Duodenal mucosa (tissue), 2 donors: ENCODE data around the gene PDGFD.

Experiments
- H3K27ac ChIP-seq: one replicate; pipeline ENCODE4 v1.7.0; 2013; ENCODE audit warnings: low read depth, low read length
- H3K27me3 ChIP-seq, 2 donors: one replicate each; pipeline ENCODE4 v1.7.0; 2013; ENCODE audit warnings: low read length in 2 of 2, control low read depth in 1 of 2; ENCODE audit not compliant: insufficient read depth in 2 of 2, control insufficient read depth in 1 of 2
- H3K36me3 ChIP-seq, 2 donors: one replicate each; pipeline ENCODE4 v1.7.0; 2013; ENCODE audit warnings: low read length in 2 of 2, control low read depth in 1 of 2; ENCODE audit not compliant: insufficient read depth in 2 of 2, control insufficient read depth in 1 of 2
- H3K4me1 ChIP-seq, 2 donors: one replicate each; pipeline ENCODE4 v1.7.0; 2013; ENCODE audit warnings: low read length in 2 of 2, control low read depth in 1 of 2; ENCODE audit not compliant: insufficient read depth in 2 of 2, control insufficient read depth in 1 of 2
- H3K4me3 ChIP-seq, 2 donors: one replicate each; pipeline ENCODE4 v1.7.0; 2013; ENCODE audit warnings: low read length in 2 of 2, low read depth in 1 of 2
- H3K9ac ChIP-seq, 2 donors: one replicate each; pipeline ENCODE4 v1.7.0; 2013; ENCODE audit warnings: low read length in 2 of 2, low read depth in 1 of 2
- H3K9me3 ChIP-seq, 2 donors: one replicate each; pipeline ENCODE4 v1.7.0; 2013; ENCODE audit warnings: low read length in 2 of 2, control low read depth in 1 of 2; ENCODE audit not compliant: control insufficient read depth in 1 of 2

The PDGFD gene

GRCh38 chr11:103947546-103947919, 216.4 kb downstream of the PDGFD start:
- Histone ChIP-seq H3K27ac (no peak overlapping the region), H3K36me3 (no peaks in the 10 kb centered on the region)

GRCh38 chr11:103946793-103947545, 217.0 kb downstream of the PDGFD start:
- no peaks in the 10 kb centered on the region for H3K9me3 ChIP-seq
- no peak overlapping the region for H3K27ac ChIP-seq
- no peak overlapping the region for H3K9ac ChIP-seq
- H3K4me1 ChIP-seq = no peaks in the 10 kb centered on the region
- H3K27me3 ChIP-seq = no peaks in the 10 kb centered on the region
- no peaks in the 10 kb centered on the region for H3K36me3 ChIP-seq
- no peak overlapping the region for H3K4me3 ChIP-seq

More at GRCh38 chr11:103947546-103947919, 216.4 kb downstream of the PDGFD start:
- H3K4me1 ChIP-seq = no peaks in the 10 kb centered on the region
- no peak overlapping the region for H3K4me3 ChIP-seq
- no peaks in the 10 kb centered on the region for H3K9me3 ChIP-seq
- H3K27me3 ChIP-seq = no peaks in the 10 kb centered on the region
- no peak overlapping the region for H3K9ac ChIP-seq

- Histone ChIP-seq H3K9me3 (no peaks in the 10 kb centered on the region), H3K36me3 (no peaks in the 10 kb centered on the region), H3K9ac (no peak overlapping the region), H3K27ac (no peak overlapping the region), H3K4me1 (no peaks in the 10 kb centered on the region), H3K27me3 (no peaks in the 10 kb centered on the region), H3K4me3 (no peak overlapping the region)
Observed at GRCh38 chr11:103944251-103944940, 219.6 kb downstream of the PDGFD start.

- H3K4me3 ChIP-seq = no peak overlapping the region
- no peak overlapping the region for H3K27ac ChIP-seq
- no peak overlapping the region for H3K9ac ChIP-seq
- no peaks in the 10 kb centered on the region for H3K27me3 ChIP-seq
- H3K36me3 ChIP-seq = no peaks in the 10 kb centered on the region
- H3K9me3 ChIP-seq = no peaks in the 10 kb centered on the region
- no peaks in the 10 kb centered on the region for H3K4me1 ChIP-seq
Observed at GRCh38 chr11:103942646-103943045, 221.3 kb downstream of the PDGFD start.

GRCh38 chr11:103940551-103940950, 223.4 kb downstream of the PDGFD start:
- no peaks in the 10 kb centered on the region for H3K36me3 ChIP-seq

GRCh38 chr11:103939694-103940093, 224.3 kb downstream of the PDGFD start:
- Histone ChIP-seq H3K36me3 (no peaks in the 10 kb centered on the region), H3K9me3 (no peaks in the 10 kb centered on the region), H3K4me1 (no peaks in the 10 kb centered on the region), H3K4me3 (no peak overlapping the region), H3K9ac (no peak overlapping the region), H3K27ac (no peak overlapping the region), H3K27me3 (no peaks in the 10 kb centered on the region)

More at GRCh38 chr11:103940551-103940950, 223.4 kb downstream of the PDGFD start:
- Histone ChIP-seq H3K9ac (no peak overlapping the region), H3K4me1 (no peaks in the 10 kb centered on the region), H3K4me3 (no peak overlapping the region), H3K9me3 (no peaks in the 10 kb centered on the region), H3K27ac (no peak overlapping the region), H3K27me3 (no peaks in the 10 kb centered on the region)

- H3K36me3 ChIP-seq = no peaks in the 10 kb centered on the region
- H3K4me1 ChIP-seq = no peaks in the 10 kb centered on the region
- no peak overlapping the region for H3K9ac ChIP-seq
- no peak overlapping the region for H3K27ac ChIP-seq
- H3K27me3 ChIP-seq = no peaks in the 10 kb centered on the region
- no peaks in the 10 kb centered on the region for H3K9me3 ChIP-seq
- no peak overlapping the region for H3K4me3 ChIP-seq
Observed at GRCh38 chr11:103936059-103936458, 227.9 kb downstream of the PDGFD start.

GRCh38 chr11:103935219-103935618, 228.7 kb downstream of the PDGFD start:
- H3K4me3 ChIP-seq = no peak overlapping the region
- no peaks in the 10 kb centered on the region for H3K9me3 ChIP-seq
- H3K9ac ChIP-seq = no peak overlapping the region
- H3K4me1 ChIP-seq = no peaks in the 10 kb centered on the region
- no peak overlapping the region for H3K27ac ChIP-seq
- no peaks in the 10 kb centered on the region for H3K27me3 ChIP-seq
- H3K36me3 ChIP-seq = no peaks in the 10 kb centered on the region

GRCh38 chr11:103929170-103929903, 234.6 kb downstream of the PDGFD start:
- Histone ChIP-seq H3K9ac (no peak overlapping the region), H3K27me3 (no peaks in the 10 kb centered on the region), H3K27ac (no peak overlapping the region), H3K9me3 (no peaks in the 10 kb centered on the region), H3K4me3 (no peak overlapping the region), H3K36me3 (no peaks in the 10 kb centered on the region), H3K4me1 (no peaks in the 10 kb centered on the region)

- Histone ChIP-seq H3K9ac (no peak overlapping the region), H3K4me3 (no peak overlapping the region), H3K27ac (no peak overlapping the region), H3K27me3 (no peaks in the 10 kb centered on the region), H3K4me1 (no peaks in the 10 kb centered on the region), H3K9me3 (no peaks in the 10 kb centered on the region), H3K36me3 (no peaks in the 10 kb centered on the region)
Observed at GRCh38 chr11:103928802-103929161, 235.2 kb downstream of the PDGFD start.
